OCI-LY1 (cell line): Measurements from ENCODE around the gene TOB1.

Source experiments
- H2AFZ ChIP-seq: fragments of 200-600 bp; sonication (generic), shearing (Covaris generic); 2 replicates; pipeline ENCODE4 v1.6.0; 2014; ENCODE audit warnings: antibody characterized with exemption, mild to moderate bottlenecking, low read length
- H3F3A ChIP-seq: fragments of 200-600 bp; sonication (generic), shearing (Covaris generic); 2 replicates; pipeline ENCODE4 v1.6.0; 2014; ENCODE audit warnings: mild to moderate bottlenecking, antibody characterized with exemption, low read length, moderate library complexity; ENCODE audit not compliant: insufficient read depth
- H3K27ac ChIP-seq: fragments of 200-600 bp; sonication (generic); 2 replicates; pipeline ENCODE4 v1.5.1; 2014; ENCODE audit warnings: low read length, mixed run types, mild to moderate bottlenecking, low read depth; ENCODE audit not compliant: poor library complexity, severe bottlenecking
- H3K27me3 ChIP-seq: fragments of 200-600 bp; sonication (generic); 2 replicates; pipeline ENCODE4 v1.6.0; 2014; ENCODE audit warnings: antibody characterized with exemption, mild to moderate bottlenecking, low read length, moderate library complexity; ENCODE audit not compliant: insufficient read depth
- H3K36me3 ChIP-seq: fragments of 200-600 bp; sonication (generic); 2 replicates; pipeline ENCODE4 v1.6.1; 2014; ENCODE audit warnings: mild to moderate bottlenecking, antibody characterized with exemption, low read length, moderate library complexity, mixed read lengths; ENCODE audit not compliant: insufficient read depth
- H3K4me1 ChIP-seq: fragments of 200-600 bp; sonication (generic); 2 replicates; pipeline ENCODE4 v1.5.1; 2014; ENCODE audit warnings: mild to moderate bottlenecking, low read length, moderate library complexity; ENCODE audit not compliant: insufficient read depth, severe bottlenecking
- H3K4me2 ChIP-seq: fragments of 200-600 bp; sonication (generic), shearing (Covaris generic); 2 replicates; pipeline ENCODE4 v1.6.1; 2014; ENCODE audit warnings: low read length
- H3K4me3 ChIP-seq: fragments of 200-600 bp; sonication (generic); 2 replicates; pipeline ENCODE4 v1.5.1; 2014; ENCODE audit warnings: low read length, low read depth, mild to moderate bottlenecking, mixed read lengths; ENCODE audit not compliant: poor library complexity, severe bottlenecking
- H3K79me2 ChIP-seq: fragments of 200-600 bp; shearing (Covaris generic); 2 replicates; pipeline ENCODE4 v1.6.1; 2016; ENCODE audit warnings: mixed run types, low read length, mixed read lengths; ENCODE audit not compliant: insufficient read depth
- H3K9ac ChIP-seq: fragments of 200-600 bp; sonication (generic), shearing (Covaris generic); 2 replicates; pipeline ENCODE4 v1.6.1; 2014; ENCODE audit warnings: mild to moderate bottlenecking, low read length, mixed read lengths
- H3K9me2 ChIP-seq: fragments of 200-600 bp; sonication (generic), shearing (Covaris generic); 2 replicates; pipeline ENCODE4 v1.6.1; 2014; ENCODE audit warnings: low read depth, mild to moderate bottlenecking, low read length, mixed read lengths
- H3K9me3 ChIP-seq: fragments of 200-600 bp; shearing (Covaris generic); 2 replicates; pipeline ENCODE4 v1.6.1; 2014; ENCODE audit warnings: low read length, mixed read lengths
- H4K20me1 ChIP-seq: fragments of 200-600 bp; sonication (generic), shearing (Covaris generic); 2 replicates; pipeline ENCODE4 v1.6.0; 2016; ENCODE audit warnings: mild to moderate bottlenecking, low read length; ENCODE audit not compliant: insufficient read depth
- EZH2 ChIP-seq: fragments of 200-600 bp; sonication (generic), shearing (Covaris generic); IDR thresholded peaks from 2 replicates; pipeline ENCODE4 v1.8.0; 2017; ENCODE audit warnings: borderline replicate concordance, mixed run types, mild to moderate bottlenecking, antibody characterized with exemption, low read length, moderate library complexity, mixed read lengths
- TF ChIP-seq, protein P1 (sequence below): fragments of 200-600 bp; sonication (generic), shearing (Covaris generic); IDR thresholded peaks from 2 replicates; pipeline ENCODE4 v1.5.1; 2017; ENCODE audit warnings: mild to moderate bottlenecking, antibody characterized with exemption, low read length, moderate library complexity, mixed read lengths

The TOB1 gene

GRCh38 chr17:50834429-50835300 is 31.5 kb downstream of the TOB1 start:
- TF ChIP-seq EZH2, result no peak
- TF ChIP-seq, protein P1, sequence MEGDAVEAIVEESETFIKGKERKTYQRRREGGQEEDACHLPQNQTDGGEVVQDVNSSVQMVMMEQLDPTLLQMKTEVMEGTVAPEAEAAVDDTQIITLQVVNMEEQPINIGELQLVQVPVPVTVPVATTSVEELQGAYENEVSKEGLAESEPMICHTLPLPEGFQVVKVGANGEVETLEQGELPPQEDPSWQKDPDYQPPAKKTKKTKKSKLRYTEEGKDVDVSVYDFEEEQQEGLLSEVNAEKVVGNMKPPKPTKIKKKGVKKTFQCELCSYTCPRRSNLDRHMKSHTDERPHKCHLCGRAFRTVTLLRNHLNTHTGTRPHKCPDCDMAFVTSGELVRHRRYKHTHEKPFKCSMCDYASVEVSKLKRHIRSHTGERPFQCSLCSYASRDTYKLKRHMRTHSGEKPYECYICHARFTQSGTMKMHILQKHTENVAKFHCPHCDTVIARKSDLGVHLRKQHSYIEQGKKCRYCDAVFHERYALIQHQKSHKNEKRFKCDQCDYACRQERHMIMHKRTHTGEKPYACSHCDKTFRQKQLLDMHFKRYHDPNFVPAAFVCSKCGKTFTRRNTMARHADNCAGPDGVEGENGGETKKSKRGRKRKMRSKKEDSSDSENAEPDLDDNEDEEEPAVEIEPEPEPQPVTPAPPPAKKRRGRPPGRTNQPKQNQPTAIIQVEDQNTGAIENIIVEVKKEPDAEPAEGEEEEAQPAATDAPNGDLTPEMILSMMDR, result no peak

GRCh38 chr17:50833510-50834428 is 32.4 kb downstream of the TOB1 start:
- no peaks in the 10 kb centered on the region for H3K36me3 ChIP-seq
- TF ChIP-seq, protein P1, result no peak
- TF ChIP-seq EZH2, result no peak
- H3K9me3 ChIP-seq, result no peaks in the 10 kb centered on the region
- no peak overlapping the region for H3K9ac ChIP-seq
- peaks cover 5% of the 10 kb centered on the region for H3K27me3 ChIP-seq
- H3K27ac ChIP-seq, result no peak overlapping the region
- no peaks in the 10 kb centered on the region for H4K20me1 ChIP-seq
- H3K4me3 ChIP-seq, result no peak overlapping the region
- H3K9me2 ChIP-seq, result no peaks in the 10 kb centered on the region
- no peaks in the 10 kb centered on the region for H3K79me2 ChIP-seq
- no peaks in the 10 kb centered on the region for H3F3A ChIP-seq
- H3K4me1 ChIP-seq, result no peaks in the 10 kb centered on the region
- H3K4me2 ChIP-seq, result no peak overlapping the region
- H2AFZ ChIP-seq, result no peak overlapping the region

More at GRCh38 chr17:50834429-50835300, 31.5 kb downstream of the TOB1 start:
- no peak overlapping the region for H2AFZ ChIP-seq
- H3K79me2 ChIP-seq, result no peaks in the 10 kb centered on the region
- no peak overlapping the region for H3K9ac ChIP-seq
- H3K9me3 ChIP-seq, result no peaks in the 10 kb centered on the region
- H3K27ac ChIP-seq, result no peak overlapping the region
- H4K20me1 ChIP-seq, result no peaks in the 10 kb centered on the region
- H3K4me3 ChIP-seq, result no peak overlapping the region
- no peak overlapping the region for H3K4me2 ChIP-seq
- H3K9me2 ChIP-seq, result no peaks in the 10 kb centered on the region
- H3K27me3 ChIP-seq, result peaks cover 5% of the 10 kb centered on the region
- H3K36me3 ChIP-seq, result no peaks in the 10 kb centered on the region
- H3F3A ChIP-seq, result no peaks in the 10 kb centered on the region
- H3K4me1 ChIP-seq, result no peaks in the 10 kb centered on the region

DNA sequence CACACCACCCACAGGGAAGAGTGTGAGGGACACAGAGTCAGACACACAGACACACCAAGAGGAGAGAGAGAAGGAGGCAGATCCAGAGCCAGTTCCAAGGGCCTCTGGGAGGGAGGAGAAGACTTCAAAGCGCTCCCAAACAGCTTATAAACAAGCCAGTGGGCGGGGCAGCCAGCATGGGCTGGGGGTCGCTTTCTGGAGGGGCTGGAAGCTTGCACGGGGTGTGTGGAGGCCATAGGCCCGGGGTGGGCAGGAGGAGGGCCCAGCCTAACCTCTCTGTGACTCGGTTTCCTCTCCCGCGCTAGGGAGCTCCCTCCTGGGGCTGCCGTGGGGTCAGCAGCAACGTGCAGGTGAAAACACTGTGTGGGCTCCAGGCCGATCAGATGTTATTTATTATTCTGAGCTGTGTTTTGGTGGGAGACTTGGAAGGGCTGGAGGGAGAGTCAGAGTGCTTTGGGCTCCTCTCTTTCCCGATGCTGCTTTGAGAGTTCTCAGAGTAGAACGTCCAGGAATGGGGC is 33.2 kb downstream of the TOB1 start:
- no peak overlapping the region for H3K4me3 ChIP-seq
- H3K9me2 ChIP-seq, result no peaks in the 10 kb centered on the region
- no peak overlapping the region for H2AFZ ChIP-seq
- H3K4me2 ChIP-seq, result no peak overlapping the region
- no peaks in the 10 kb centered on the region for H3F3A ChIP-seq
- TF ChIP-seq, protein P1, result no peak
- no peak for TF ChIP-seq EZH2
- no peaks in the 10 kb centered on the region; the same call in none of the 2 replicates for H3K27me3 ChIP-seq
- H3K4me1 ChIP-seq, result no peaks in the 10 kb centered on the region
- no peaks in the 10 kb centered on the region for H3K9me3 ChIP-seq
- no peaks in the 10 kb centered on the region for H3K36me3 ChIP-seq
- no peak overlapping the region for H3K27ac ChIP-seq
- H4K20me1 ChIP-seq, result no peaks in the 10 kb centered on the region
- no peaks in the 10 kb centered on the region for H3K79me2 ChIP-seq
- no peak overlapping the region for H3K9ac ChIP-seq
